ENCODE data around the gene WWC2.
A peak's percentile ranks its signal among the peaks of the same experiment; 100 is the strongest.

Gene WWC2

GRCh38 chr4:183200453-183200852 lies 101.4 kb downstream of the WWC2 start:
- DNase-seq (ENCODE audit: low read depth, low spot score): peak; percentile 87

- no peak for DNase-seq (ENCODE audit: low read depth, low spot score)
These were observed 102.3 kb downstream of the WWC2 start for GRCh38 chr4:183201331-183201730.

- DNase-seq (ENCODE audit: low read depth, low spot score): no peak
These were observed 103.5 kb downstream of the WWC2 start for GRCh38 chr4:183202523-183202922.

GRCh38 chr4:183204793-183205192 lies 105.7 kb downstream of the WWC2 start:
- DNase-seq (ENCODE audit: low read depth, low spot score): no peak

GRCh38 chr4:183205193-183205592 lies 106.1 kb downstream of the WWC2 start:
- no peak for DNase-seq (ENCODE audit: low read depth, low spot score)

GRCh38 chr4:183205709-183206108 lies 106.7 kb downstream of the WWC2 start:
- DNase-seq (ENCODE audit: low read depth, low spot score): no peak

GRCh38 chr4:183211533-183211932 lies 112.5 kb downstream of the WWC2 start:
- DNase-seq (ENCODE audit: low read depth, low spot score): no peak

- DNase-seq (ENCODE audit: low read depth, low spot score): no peak
These were observed 114.9 kb downstream of the WWC2 start for GRCh38 chr4:183213996-183214395.

GRCh38 chr4:183214912-183215488 lies 115.9 kb downstream of the WWC2 start:
- no peak for DNase-seq (ENCODE audit: low read depth, low spot score)

GRCh38 chr4:183220236-183220635 lies 121.2 kb downstream of the WWC2 start:
- no peak for DNase-seq (ENCODE audit: low read depth, low spot score)

GRCh38 chr4:183223053-183223452 lies 124.0 kb downstream of the WWC2 start:
- no peak for DNase-seq (ENCODE audit: low read depth, low spot score)

GRCh38 chr4:183229397-183229796 lies 130.3 kb downstream of the WWC2 start:
- no peak for DNase-seq (ENCODE audit: low read depth, low spot score)

GRCh38 chr4:183240581-183241321 lies 141.7 kb downstream of the WWC2 start:
- no peak for DNase-seq (ENCODE audit: low read depth, low spot score)

GRCh38 chr4:183241322-183241640 lies 142.2 kb downstream of the WWC2 start:
- DNase-seq (ENCODE audit: low read depth, low spot score): no peak

GRCh38 chr4:183241721-183242151 lies 142.7 kb downstream of the WWC2 start:
- DNase-seq (ENCODE audit: low read depth, low spot score): no peak

GRCh38 chr4:183242291-183242690 lies 143.2 kb downstream of the WWC2 start:
- DNase-seq (ENCODE audit: low read depth, low spot score): no peak

GRCh38 chr4:183244019-183244418 lies 145.0 kb downstream of the WWC2 start:
- DNase-seq (ENCODE audit: low read depth, low spot score): no peak

- DNase-seq (ENCODE audit: low read depth, low spot score): no peak
These were observed 145.4 kb downstream of the WWC2 start for GRCh38 chr4:183244506-183244905.

GRCh38 chr4:183248201-183248600 lies 149.1 kb downstream of the WWC2 start:
- no peak for DNase-seq (ENCODE audit: low read depth, low spot score)

- DNase-seq (ENCODE audit: low read depth, low spot score): no peak
These were observed 150.8 kb downstream of the WWC2 start for GRCh38 chr4:183249854-183250253.

- DNase-seq (ENCODE audit: low read depth, low spot score): no peak
These were observed 151.8 kb downstream of the WWC2 start for GRCh38 chr4:183250831-183251230.

GRCh38 chr4:183252959-183253358 lies 153.9 kb downstream of the WWC2 start:
- no peak for DNase-seq (ENCODE audit: low read depth, low spot score)

- no peak for DNase-seq (ENCODE audit: low read depth, low spot score)
These were observed 154.4 kb downstream of the WWC2 start for GRCh38 chr4:183253451-183253850.

- DNase-seq (ENCODE audit: low read depth, low spot score): no peak
These were observed 155.1 kb downstream of the WWC2 start for GRCh38 chr4:183254162-183254561.
